HTERT RPE-1 (cell line): ENCODE results near the gene C1QB.
"Not testable (repeated sequence)": the region's sequence is repeated elsewhere in the genome, so short reads cannot be mapped to it uniquely, and the experiment has no call there.

Experiments
- in situ Hi-C: fragments of 300-500 bp; cut with MboI; formaldehyde crosslinking; loops from 4 replicates; pipeline ENCODE4 v1.14.3; 2020; ENCODE audit warnings: low sequenced_read_pairs

C1QB gene

DNA sequence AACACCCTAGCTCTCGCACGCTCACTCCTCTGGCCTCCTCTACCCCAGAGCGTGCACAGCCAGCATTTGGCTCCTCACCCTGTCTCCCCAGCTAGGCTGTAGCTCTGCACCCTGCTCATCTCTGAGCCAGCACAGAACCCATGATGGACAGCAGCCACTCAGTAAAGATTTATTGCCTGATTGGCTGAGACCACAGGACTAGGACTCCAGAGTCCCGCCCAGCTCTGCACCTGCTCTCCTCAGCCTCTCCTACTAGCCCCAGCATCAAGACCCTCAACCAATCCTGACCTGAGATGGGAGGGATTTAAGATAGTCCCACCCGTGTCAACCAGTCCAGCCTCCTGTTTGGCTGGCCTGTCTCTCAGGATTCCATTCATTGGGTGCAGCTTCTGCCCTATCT lies 9.3 kb downstream of the C1QB start:
- in situ Hi-C loops, result no loop called here

DNA sequence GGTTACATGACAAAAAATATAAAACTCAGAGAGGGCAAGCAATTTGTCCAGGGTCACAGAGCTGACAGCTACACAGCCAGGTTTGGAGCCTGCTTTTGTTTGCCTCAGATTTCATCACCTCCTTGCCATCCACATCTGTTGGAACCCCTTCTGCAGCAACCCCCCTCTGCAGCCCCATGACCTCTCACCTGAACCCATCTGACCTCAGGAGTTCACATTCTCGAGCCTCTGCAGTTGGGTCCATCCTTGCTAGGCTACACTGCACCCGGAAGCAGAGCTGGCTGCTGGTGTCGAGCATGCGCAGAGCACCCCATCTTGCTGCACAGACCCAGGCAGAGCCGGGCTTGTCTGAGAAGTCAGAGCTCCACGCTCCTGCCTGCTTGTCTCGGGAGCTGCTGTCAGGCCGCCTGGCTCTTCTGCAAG lies 10.0 kb downstream of the C1QB start:
- in situ Hi-C loops, result no loop called here

DNA sequence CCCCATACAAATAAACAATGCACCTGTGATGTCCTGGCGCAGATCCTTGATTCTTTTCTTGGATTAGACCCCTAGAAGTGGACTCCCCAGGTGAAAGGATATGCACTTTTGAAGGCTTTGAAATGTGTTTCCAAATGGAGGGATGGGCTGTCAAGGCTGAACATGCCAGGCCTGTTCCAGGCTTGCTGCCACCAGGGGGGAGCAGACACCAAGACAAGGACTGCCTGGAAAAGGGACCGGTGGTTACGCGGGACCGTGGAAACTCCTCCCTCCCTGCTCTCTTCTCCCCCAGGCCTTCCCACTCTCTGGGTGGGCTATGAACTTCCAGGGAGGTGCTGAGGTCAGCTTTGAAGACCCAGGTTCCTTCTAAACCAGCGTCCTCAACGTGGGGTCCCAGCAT lies 12.7 kb downstream of the C1QB start:
- in situ Hi-C loops, result no loop called here

DNA sequence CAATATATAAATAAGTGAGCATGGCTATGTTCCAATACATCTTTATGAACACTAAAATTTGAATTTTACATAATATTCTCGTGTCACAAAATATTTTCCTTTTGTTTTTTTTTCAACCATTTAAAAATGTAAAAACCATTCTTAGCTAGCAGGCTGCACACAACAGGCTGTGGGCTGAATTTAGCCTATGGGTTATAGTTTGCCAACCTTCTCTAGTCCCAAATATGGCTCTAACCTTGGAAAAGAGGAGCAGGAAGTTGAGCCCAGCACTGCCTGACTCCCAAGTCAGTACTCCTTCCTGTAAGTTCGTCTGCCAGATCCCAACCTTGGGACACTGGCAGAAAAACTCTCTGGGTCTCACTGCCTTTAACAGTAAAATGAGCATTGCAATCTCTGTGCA lies 13.4 kb downstream of the C1QB start:
- in situ Hi-C loops, result no loop called here

DNA sequence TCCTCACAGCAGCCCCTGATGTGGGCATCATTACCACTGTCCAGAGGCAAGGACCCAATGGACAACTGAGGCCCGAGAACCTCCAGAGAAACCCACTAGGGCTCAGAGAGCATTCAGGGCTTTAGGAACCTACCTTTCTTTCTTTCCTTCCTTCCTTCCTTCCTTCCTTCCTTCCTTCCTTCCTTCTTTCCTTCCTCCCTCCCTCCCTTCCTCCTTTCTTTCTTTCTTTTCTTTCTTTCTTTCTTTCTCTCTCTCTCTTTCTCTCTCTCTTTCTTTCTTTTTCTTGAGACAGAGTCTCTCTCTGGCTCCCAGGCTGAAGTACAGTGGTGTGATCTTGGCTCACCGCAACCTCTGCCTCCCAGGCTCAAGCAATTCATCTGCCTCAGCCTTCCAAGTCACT lies 15.8 kb downstream of the C1QB start:
- in situ Hi-C loops, result not testable (repeated sequence)

DNA sequence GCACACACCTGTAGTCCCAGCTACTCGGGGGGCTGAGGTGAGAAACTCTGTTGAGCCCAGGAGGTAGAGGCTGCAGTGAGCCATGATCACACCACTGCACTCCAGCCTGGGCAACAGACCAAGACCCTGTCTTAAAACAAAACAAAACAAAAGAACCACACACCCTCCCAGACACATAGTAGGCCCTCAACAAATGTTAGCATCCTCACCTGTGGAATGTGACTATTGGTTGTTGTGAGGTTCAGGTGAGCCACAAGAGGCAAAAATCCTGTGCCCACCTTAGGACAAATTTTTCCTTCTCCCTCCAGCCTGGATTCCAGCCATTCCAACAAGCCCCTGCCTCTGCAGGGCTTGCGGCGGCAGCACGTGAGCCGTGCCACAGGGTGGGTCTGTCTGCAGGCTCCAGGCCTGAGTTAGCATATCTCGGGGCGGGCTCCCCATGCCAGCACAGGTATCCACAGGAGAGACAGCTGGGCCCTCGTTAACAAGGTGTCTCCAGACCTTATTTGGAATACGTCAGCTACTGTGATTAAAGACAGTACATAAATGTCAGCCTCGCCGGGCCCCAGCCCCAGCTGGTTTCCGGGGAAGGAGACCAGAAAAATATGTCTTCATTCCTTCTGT lies 17.4 kb downstream of the C1QB start:
- in situ Hi-C loops, result no loop called here

DNA sequence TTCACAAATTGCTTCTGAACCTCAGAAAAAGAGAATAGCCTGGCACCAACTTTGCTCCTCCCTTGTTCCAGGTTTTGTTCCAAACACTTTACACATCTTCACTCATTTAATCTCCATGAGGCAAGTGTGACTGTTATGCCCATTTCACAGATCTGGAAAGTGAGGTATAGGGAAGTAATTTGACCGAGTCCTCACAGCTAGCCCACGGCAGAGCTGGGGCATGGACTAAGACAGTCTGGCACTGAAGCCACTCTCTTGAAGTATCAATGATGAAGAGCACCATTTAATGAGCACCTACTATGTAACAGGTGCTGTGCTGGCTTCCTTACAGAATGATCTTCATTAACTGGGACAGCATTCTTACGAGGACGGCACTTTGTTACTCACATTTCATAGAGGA lies 19.0 kb downstream of the C1QB start:
- in situ Hi-C loops, result no loop called here

DNA sequence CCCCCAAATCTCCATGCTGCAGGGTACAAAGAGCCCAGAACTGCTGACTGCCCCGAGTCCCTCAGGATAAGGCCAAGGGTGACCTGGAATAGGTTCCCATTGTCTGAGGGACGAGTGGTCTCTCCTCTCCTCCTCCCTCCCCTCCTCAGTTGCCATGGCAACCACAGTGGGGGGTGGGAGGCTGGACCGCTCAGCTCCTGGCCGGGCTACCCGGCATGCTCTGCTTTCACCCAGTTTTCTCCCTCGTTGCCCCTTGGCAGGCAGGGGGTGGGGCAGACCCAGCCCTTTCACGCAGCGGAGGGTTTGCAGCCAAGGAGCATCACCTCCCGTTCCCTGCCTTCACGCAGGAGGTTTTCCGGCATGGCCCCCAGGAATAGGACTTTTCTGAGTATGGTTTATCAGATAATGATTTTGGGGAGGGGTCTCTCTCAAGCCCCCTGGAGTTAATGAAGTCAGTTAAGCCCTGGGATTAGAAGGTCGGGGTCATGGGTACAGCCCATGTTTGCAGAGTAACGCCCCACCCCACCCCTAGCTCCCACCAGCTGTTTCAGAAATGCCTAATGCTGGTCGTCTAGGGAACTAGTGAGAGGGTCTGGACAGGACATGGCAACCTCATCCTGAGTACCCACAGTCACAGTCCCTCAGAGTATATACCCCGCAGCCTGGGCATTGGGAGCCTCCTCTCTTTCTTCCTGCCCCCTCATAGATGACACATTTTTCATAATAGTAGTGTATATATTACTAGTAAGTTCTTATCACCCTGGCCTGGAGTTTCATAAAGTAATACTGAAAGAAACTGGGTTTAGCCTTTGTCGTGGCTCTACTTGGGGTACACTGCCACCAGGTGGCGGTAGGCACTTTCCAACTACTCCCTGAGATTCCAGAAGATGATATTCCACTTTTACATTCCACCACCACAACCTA lies 20.7 kb downstream of the C1QB start:
- in situ Hi-C loops, result no loop called here

DNA sequence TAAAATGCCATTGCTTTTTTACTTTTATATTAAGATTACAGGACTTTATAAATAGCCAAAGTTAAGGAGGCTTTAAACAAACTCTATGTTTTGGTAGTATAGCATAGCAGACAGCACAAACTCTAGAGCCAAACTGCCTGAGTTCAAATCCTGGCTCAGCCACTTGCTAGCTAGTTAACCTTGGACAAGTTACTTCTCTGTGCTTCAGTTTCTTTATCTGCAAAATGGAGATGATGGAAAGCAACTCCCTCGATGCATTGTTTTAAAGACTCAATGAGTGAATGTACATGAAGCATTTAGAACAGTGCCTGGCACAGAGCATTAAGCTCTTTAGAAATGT lies 21.3 kb downstream of the C1QB start:
- in situ Hi-C loops, result no loop called here

DNA sequence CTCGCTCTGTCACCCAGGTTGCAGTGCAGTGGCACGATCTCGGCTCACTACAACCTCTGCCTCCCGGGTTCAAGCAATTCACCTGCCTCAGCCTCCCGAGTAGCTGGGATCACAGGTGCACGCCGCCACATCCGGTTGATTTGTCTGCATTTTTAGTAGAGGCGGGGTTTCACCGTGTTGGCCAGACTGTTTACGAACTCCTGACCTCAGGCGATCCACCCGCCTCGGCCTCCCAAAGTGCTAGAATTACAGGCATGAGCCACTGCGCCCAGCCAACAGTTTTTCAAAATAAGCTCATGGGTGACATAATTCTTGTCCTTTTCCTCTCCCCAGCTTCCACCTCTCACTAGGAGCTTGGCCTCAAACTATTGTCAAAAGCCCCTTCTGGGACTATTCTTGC lies 23.1 kb downstream of the C1QB start:
- in situ Hi-C loops, result not testable (repeated sequence)

DNA sequence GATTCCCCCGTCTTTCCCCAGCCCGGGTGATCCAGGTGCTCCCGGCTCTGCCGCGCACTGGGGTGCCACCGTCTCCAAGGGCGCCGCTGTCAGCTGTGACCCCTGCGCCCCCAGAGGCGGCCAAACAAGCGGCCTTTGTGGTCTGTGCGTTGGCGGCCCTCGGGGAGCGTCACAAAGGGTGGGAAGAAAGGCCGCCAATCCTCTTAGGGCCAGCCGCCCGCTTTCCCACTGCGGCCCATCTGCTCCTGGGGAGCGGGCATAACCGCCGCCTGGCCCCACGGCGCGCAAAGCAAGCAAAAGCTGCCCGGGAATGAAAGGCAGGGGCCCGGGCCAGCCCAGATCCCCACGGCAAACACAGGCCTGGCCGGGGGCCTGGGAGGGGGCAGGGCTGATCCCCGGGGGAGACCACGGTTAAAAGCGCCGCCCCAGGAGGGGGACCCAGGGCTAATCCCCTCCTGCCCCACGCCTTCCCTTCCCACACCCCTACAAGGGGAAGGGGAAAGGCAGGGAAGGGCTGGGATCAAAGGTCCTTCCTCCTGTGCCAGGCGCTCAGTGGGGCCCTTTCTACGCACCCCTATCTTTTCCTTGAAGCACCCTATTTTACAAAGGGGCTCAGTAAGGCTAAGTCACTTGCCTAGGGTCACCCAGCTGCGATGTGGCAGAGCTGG lies 24.0 kb downstream of the C1QB start:
- in situ Hi-C loops, result no loop called here

DNA sequence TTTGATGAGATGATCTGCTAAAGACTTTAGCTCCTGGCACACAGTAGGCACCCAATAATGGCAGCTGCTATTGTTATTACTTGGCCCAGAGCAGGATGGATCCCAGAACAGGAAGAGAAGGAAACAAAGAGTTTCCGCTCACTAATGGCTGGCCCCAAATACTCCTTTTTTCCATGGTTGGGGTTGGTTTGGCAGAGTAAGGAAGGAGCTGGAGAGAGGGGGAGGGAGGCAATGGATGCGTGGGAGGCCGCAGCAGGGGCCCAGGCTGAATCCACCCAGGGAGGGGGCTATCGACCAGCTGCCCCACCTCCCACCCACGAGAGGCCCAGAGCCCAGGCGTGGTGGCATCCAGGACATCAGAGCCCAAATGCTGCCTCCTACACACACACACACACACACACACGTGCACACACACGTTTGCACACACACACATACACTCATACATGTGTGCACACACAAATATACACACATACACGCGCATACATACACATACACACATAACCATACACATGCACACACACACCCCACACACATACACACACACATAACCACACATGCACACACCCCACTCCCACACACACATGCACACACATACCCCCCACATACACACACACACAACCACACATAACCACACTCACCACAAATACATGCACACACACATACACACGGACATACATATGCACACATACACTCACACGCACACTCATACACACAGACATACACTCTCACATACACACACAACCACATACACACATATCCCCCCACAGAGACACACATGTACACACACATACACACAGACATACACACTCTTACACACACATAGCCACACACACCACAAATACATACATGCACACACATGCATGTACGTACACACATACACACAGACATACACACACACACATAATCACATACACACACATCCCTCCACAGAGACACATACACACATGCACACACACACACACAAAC lies 25.2 kb downstream of the C1QB start:
- in situ Hi-C loops, result no loop called here

DNA sequence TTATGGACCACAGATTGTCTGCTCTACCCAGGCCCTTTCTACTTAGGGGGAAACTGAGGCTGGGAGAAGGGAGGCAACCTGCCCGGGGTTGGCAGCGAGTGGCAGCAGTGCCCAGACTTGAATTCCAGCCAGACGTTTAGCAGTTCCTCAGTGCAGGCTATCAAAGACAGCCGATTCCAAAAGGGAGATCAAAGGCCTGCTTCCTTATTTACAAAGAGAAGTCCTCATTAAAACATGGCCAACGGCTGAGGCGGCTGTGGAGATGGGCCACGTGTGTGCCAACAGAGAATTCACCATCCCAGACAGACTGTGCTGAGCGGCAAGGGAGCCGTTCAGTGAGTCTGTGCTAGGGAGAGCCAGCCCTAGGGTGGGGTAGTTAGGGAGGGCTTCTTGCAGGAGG lies 27.7 kb downstream of the C1QB start:
- in situ Hi-C loops, result no loop called here

DNA sequence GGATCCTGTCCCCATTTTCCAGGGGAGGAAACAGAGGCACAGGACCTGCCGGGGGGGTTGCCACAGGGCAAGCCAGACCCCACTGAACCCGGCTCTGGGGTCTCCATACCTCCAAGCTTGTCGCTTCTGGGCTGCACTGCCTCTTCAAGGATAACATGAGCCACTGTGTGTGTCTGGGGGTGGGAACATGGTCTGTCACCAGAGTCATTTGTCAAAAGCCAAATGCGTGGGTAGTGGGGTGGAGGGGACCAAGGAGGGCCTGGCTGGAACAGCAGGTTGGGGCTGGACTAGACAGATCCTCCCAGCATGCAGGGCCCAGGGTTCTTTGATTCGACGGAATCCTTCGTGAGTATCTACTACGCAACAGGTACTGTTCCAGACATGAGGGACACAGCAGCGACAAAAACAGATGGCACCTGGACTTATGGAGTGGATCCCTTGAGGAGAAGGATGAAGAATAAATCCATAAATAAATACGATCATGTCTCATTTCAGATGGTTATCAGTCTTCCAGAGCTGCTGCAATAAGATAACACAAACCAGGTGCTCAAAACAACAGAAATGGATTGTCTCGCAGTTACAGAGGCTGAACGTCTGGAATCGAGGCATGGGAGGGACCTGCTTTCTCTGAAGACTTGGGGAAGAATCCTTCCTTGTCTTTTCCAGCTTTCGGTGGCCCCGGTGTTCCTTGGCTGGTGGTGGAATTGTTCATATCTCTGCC lies 28.7 kb downstream of the C1QB start:
- in situ Hi-C loops, result no loop called here

DNA sequence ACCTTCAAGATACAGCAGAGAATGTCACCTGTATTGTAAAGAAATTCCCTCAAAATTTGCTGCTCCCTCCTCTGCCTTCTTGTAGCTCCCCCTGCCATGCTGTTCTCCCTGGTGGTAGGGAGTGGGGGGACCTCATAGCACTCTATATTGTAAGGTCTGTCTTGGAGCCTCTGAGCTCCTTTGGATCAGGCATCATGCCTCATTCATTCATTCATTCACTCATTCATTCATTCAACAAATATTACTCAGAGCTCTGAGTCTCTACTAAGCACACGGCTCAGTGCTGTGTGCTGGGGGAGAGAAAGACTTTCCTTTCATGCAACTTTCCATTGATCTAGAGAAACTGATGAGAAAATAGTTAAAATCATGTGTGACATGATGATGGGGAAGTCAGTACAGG lies 30.5 kb downstream of the C1QB start:
- in situ Hi-C loops, result no loop called here

DNA sequence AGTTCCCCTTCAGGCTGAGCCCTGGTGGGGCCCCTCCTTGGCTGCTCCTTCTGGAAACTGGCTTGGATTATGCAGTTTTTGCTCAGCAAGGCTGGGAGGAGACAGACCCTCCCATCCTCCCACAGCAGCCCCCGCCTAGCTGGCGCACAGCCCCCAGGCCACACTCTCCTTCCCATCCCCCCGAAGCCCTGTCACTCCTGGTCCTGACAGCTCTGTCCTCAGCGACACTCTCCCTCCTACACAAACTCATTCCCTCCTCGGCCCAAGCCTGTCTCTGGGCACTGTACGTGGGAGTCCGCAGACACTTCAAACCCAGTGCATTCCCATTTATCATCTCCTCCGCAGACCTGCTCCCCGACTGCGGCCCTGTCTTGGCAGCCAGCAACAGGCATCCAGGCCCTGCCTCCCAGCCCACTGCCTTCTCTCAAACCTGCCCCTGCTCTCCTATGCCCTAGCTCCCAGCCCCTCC lies 32.6 kb downstream of the C1QB start:
- in situ Hi-C loops, result no loop called here

DNA sequence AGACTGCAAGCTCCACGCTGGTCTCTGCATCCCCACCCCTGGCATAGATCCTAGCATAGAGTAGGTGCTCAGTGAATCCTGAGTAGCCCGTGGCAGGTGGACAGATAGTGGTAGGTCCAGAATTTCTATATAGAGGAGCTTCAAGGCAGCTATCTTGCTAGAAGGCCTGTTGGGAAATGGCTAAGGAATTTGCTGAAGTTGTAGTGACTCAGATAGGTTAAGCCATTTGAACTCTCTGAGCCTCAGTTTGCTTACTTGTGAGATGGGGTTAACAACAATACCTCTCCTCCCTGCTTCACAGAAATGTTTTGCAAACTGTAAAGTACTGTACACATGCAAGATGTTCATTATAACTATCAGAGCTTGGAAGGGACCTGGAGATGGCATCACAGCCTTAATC lies 34.2 kb downstream of the C1QB start:
- in situ Hi-C loops, result no loop called here

DNA sequence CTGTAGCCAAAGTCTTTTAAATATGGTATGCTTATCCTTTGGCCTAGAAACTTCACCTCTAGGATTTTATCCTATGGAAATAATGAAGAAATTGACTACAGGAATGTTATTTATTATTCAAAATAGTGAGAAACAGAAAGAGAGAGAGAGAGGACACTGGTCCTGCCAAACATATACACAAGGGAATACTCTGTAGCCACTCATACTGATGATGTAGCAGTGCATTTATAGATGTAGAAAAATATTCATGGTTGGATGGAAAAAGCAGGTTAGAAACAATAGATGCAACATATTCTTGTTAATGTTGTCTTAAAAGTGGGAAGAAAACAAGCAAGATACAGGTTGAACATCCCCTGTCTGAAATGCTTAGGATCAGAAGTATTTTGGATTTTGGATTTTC lies 35.4 kb downstream of the C1QB start:
- in situ Hi-C loops, result no loop called here

DNA sequence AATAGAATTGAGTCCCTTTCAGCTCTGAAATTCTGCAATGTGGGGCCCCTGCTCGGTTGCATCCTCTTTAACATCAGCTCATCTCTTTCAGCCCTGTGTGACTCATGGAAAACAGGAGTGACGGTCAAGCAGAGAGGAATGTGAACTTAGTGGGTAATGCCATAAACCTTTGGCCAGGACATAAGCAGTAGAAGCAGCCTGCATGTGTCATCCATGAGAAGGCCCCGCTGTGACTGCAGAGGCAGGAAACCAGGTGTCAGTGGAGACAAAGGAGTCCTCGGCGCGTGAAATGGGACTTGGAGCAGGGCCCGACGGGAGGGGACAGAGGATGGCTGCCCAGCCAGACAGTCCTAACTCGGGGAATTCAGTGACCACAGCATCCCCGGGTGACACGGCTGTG lies 36.5 kb downstream of the C1QB start:
- in situ Hi-C loops, result no loop called here
